ENCODE measurements around the gene RNF157.
A peak's percentile ranks its signal among the peaks of the same experiment; 100 is the strongest.

RNF157 gene

GRCh38 chr17:76173474-76173873 is 66.8 kb downstream of the RNF157 start:
- no peaks in the 10 kb centered on the region for H3K27me3 ChIP-seq (ENCODE audit: insufficient read depth, low read length, poor library complexity)
- H4K8ac ChIP-seq (ENCODE audit: low read depth, low read length) = no peak overlapping the region
- no peak overlapping the region for H2BK15ac ChIP-seq (replicated peaks; ENCODE audit: low read depth)
- no peak overlapping the region for H4K5ac ChIP-seq (ENCODE audit: low read length)
- H3K9ac ChIP-seq (ENCODE audit: low read length) = no peak overlapping the region
- no peaks in the 10 kb centered on the region for H3K79me1 ChIP-seq (ENCODE audit: low read length)
- H2AK5ac ChIP-seq (ENCODE audit: low read length) = no peak overlapping the region
- H2BK5ac ChIP-seq (ENCODE audit: low read length) = no peak overlapping the region
- H3K4me1 ChIP-seq (ENCODE audit: control insufficient read depth, low read depth, low read length) = no peaks in the 10 kb centered on the region
- H3K27ac ChIP-seq (ENCODE audit: low read depth, low read length) = no peak overlapping the region
- H3K4ac ChIP-seq (ENCODE audit: low read depth, low read length) = no peak overlapping the region
- no peaks in the 10 kb centered on the region for H3K36me3 ChIP-seq (ENCODE audit: control insufficient read depth, insufficient read depth, low read length)
- H3K4me3 ChIP-seq (ENCODE audit: low read length) = no peak overlapping the region
- no peak overlapping the region for H2BK120ac ChIP-seq (ENCODE audit: low read depth, low read length)
- no peak overlapping the region for H3K18ac ChIP-seq (ENCODE audit: low read length)
- H3K79me2 ChIP-seq (ENCODE audit: control insufficient read depth, insufficient read depth, low read length) = no peaks in the 10 kb centered on the region
- DNase-seq = no peak
- H3K23ac ChIP-seq (ENCODE audit: low read length) = no peak overlapping the region
- no CpG with 5 or more reads among the region's 11 CpGs for WGBS (ENCODE audit: extremely low coverage, insufficient coverage, low lambda C conversion rate)
- H3K4me2 ChIP-seq (ENCODE audit: low read length) = no peak overlapping the region
- no peak overlapping the region for H3K56ac ChIP-seq (ENCODE audit: low read length)

DNA sequence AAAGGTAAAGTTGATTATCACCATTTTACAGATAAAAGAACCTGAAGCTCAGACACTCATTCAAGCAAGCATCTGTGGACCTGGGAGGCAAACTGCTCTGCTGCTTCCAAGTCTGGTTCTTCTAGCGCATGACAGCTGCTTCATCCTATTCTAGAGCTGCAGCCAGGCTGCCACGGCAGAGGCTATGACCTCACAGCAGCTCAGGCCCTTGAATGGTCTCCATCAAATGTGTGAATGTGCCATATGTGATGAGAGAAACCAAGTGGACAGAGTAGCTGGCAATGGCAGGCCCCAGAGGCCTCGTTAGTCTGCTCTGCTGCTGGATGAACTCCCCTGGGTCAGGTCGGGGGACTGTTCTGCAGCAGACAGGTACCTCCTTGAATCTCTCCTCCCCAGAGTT is 68.6 kb downstream of the RNF157 start:
- no peak overlapping the region for H3K23ac ChIP-seq (ENCODE audit: low read length)
- no peak overlapping the region for H3K4me2 ChIP-seq (ENCODE audit: low read length)
- no peaks in the 10 kb centered on the region for H3K79me1 ChIP-seq (ENCODE audit: low read length)
- no peak overlapping the region for H3K18ac ChIP-seq (ENCODE audit: low read length)
- H3K27ac ChIP-seq (ENCODE audit: low read depth, low read length) = no peak overlapping the region
- no peaks in the 10 kb centered on the region for H3K4me1 ChIP-seq (ENCODE audit: control insufficient read depth, low read depth, low read length)
- no peak overlapping the region for H3K4me3 ChIP-seq (ENCODE audit: low read length)
- no peak overlapping the region for H2BK5ac ChIP-seq (ENCODE audit: low read length)
- H3K4ac ChIP-seq (ENCODE audit: low read depth, low read length) = no peak overlapping the region
- H4K8ac ChIP-seq (ENCODE audit: low read depth, low read length) = no peak overlapping the region
- no peak overlapping the region for H2BK15ac ChIP-seq (replicated peaks; ENCODE audit: low read depth)
- no peaks in the 10 kb centered on the region for H3K36me3 ChIP-seq (ENCODE audit: control insufficient read depth, insufficient read depth, low read length)
- DNase-seq = no peak
- no peak overlapping the region for H2AK5ac ChIP-seq (ENCODE audit: low read length)
- H3K56ac ChIP-seq (ENCODE audit: low read length) = no peak overlapping the region
- H4K5ac ChIP-seq (ENCODE audit: low read length) = no peak overlapping the region
- H2BK120ac ChIP-seq (ENCODE audit: low read depth, low read length) = no peak overlapping the region
- no peaks in the 10 kb centered on the region for H3K27me3 ChIP-seq (ENCODE audit: insufficient read depth, low read length, poor library complexity)
- no peak overlapping the region for H3K9ac ChIP-seq (ENCODE audit: low read length)
- WGBS (ENCODE audit: extremely low coverage, insufficient coverage, low lambda C conversion rate) = no CpG with 5 or more reads among the region's 4 CpGs
- H3K79me2 ChIP-seq (ENCODE audit: control insufficient read depth, insufficient read depth, low read length) = no peaks in the 10 kb centered on the region

GRCh38 chr17:76170114-76170513 is 70.2 kb downstream of the RNF157 start:
- no CpG with 5 or more reads among the region's 1 CpG for WGBS (ENCODE audit: extremely low coverage, insufficient coverage, low lambda C conversion rate)
- no peaks in the 10 kb centered on the region for H3K79me1 ChIP-seq (ENCODE audit: low read length)
- no peak for DNase-seq

DNA sequence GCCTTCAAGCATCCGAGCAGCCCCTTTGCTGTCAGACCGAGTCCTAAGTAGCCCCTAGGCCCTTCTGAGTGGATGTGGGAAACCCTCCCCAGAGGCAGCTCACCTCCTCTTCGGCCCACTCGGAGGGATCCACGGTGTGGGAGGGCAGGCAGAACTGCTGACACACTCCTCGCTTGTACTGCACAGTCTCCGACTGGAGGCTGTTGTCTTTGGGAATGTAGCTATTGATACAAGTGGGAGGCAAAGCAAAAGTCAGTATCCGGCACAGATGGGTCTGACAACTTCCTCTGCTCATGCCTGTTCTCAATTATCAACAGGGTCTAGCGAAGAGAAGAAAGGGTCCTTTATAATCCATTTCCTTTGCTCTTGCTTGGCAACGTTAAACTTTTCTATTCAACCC is 73.4 kb downstream of the RNF157 start:
- no peaks in the 10 kb centered on the region for H3K4me1 ChIP-seq (ENCODE audit: control insufficient read depth, low read depth, low read length)
- H3K79me1 ChIP-seq (ENCODE audit: low read length) = no peaks in the 10 kb centered on the region
- no peaks in the 10 kb centered on the region for H3K79me2 ChIP-seq (ENCODE audit: control insufficient read depth, insufficient read depth, low read length)
- no peaks in the 10 kb centered on the region for H3K36me3 ChIP-seq (ENCODE audit: control insufficient read depth, insufficient read depth, low read length)
- H3K23ac ChIP-seq (ENCODE audit: low read length) = no peak overlapping the region
- H3K27me3 ChIP-seq (ENCODE audit: insufficient read depth, low read length, poor library complexity) = no peaks in the 10 kb centered on the region
- H3K9ac ChIP-seq (ENCODE audit: low read length) = no peak overlapping the region
- no peak for DNase-seq
- no peak overlapping the region for H3K27ac ChIP-seq (ENCODE audit: low read depth, low read length)
- no peak overlapping the region for H4K5ac ChIP-seq (ENCODE audit: low read length)
- H2BK5ac ChIP-seq (ENCODE audit: low read length) = no peak overlapping the region
- no peak overlapping the region for H2AK5ac ChIP-seq (ENCODE audit: low read length)
- H3K56ac ChIP-seq (ENCODE audit: low read length) = no peak overlapping the region
- H2BK120ac ChIP-seq (ENCODE audit: low read depth, low read length) = no peak overlapping the region
- H3K4me3 ChIP-seq (ENCODE audit: low read length) = no peak overlapping the region
- H3K4me2 ChIP-seq (ENCODE audit: low read length) = no peak overlapping the region
- no peak overlapping the region for H2BK15ac ChIP-seq (replicated peaks; ENCODE audit: low read depth)
- H3K18ac ChIP-seq (ENCODE audit: low read length) = no peak overlapping the region
- no peak overlapping the region for H3K4ac ChIP-seq (ENCODE audit: low read depth, low read length)
- H4K8ac ChIP-seq (ENCODE audit: low read depth, low read length) = no peak overlapping the region
- no CpG with 5 or more reads among the region's 10 CpGs for WGBS (ENCODE audit: extremely low coverage, insufficient coverage, low lambda C conversion rate)

More at GRCh38 chr17:76170114-76170513, 70.2 kb downstream of the RNF157 start:
- no peaks in the 10 kb centered on the region for H3K79me2 ChIP-seq (ENCODE audit: control insufficient read depth, insufficient read depth, low read length)
- H2BK5ac ChIP-seq (ENCODE audit: low read length) = no peak overlapping the region
- no peak overlapping the region for H3K4me3 ChIP-seq (ENCODE audit: low read length)
- no peak overlapping the region for H2BK15ac ChIP-seq (replicated peaks; ENCODE audit: low read depth)
- no peak overlapping the region for H3K23ac ChIP-seq (ENCODE audit: low read length)
- H3K4me2 ChIP-seq (ENCODE audit: low read length) = no peak overlapping the region
- H3K27ac ChIP-seq (ENCODE audit: low read depth, low read length) = no peak overlapping the region
- H3K9ac ChIP-seq (ENCODE audit: low read length) = no peak overlapping the region
- no peak overlapping the region for H4K8ac ChIP-seq (ENCODE audit: low read depth, low read length)
- H3K36me3 ChIP-seq (ENCODE audit: control insufficient read depth, insufficient read depth, low read length) = no peaks in the 10 kb centered on the region
- H3K4me1 ChIP-seq (ENCODE audit: control insufficient read depth, low read depth, low read length) = no peaks in the 10 kb centered on the region
- H4K5ac ChIP-seq (ENCODE audit: low read length) = no peak overlapping the region
- H3K4ac ChIP-seq (ENCODE audit: low read depth, low read length) = no peak overlapping the region
- no peak overlapping the region for H3K56ac ChIP-seq (ENCODE audit: low read length)
- H3K18ac ChIP-seq (ENCODE audit: low read length) = no peak overlapping the region
- no peaks in the 10 kb centered on the region for H3K27me3 ChIP-seq (ENCODE audit: insufficient read depth, low read length, poor library complexity)
- no peak overlapping the region for H2BK120ac ChIP-seq (ENCODE audit: low read depth, low read length)
- H2AK5ac ChIP-seq (ENCODE audit: low read length) = no peak overlapping the region

DNA sequence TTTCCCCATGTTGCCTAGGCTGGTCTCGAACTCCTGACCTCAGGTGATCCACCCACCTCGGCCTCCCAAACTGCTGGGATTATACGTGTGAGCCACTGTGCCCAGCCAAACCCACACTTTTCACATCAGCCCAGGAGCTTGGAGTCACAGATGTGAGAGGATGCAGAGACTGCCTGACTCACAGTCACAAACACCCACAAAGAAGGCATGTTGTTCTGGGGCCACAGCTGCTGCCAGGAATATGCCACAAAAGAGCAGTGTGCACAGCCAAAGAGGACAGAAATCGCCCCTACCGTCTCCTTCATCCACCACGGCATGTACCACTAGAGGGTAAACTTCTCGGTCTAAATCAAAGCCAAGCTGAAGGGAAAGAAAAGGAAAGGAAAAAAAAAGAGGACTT is 74.1 kb downstream of the RNF157 start:
- H3K4ac ChIP-seq (ENCODE audit: low read depth, low read length) = no peak overlapping the region
- no peak overlapping the region for H2BK15ac ChIP-seq (replicated peaks; ENCODE audit: low read depth)
- H4K5ac ChIP-seq (ENCODE audit: low read length) = no peak overlapping the region
- no peaks in the 10 kb centered on the region for H3K4me1 ChIP-seq (ENCODE audit: control insufficient read depth, low read depth, low read length)
- H3K36me3 ChIP-seq (ENCODE audit: control insufficient read depth, insufficient read depth, low read length) = no peaks in the 10 kb centered on the region
- H3K27ac ChIP-seq (ENCODE audit: low read depth, low read length) = no peak overlapping the region
- H3K4me3 ChIP-seq (ENCODE audit: low read length) = no peak overlapping the region
- no peak overlapping the region for H3K56ac ChIP-seq (ENCODE audit: low read length)
- H3K79me1 ChIP-seq (ENCODE audit: low read length) = no peaks in the 10 kb centered on the region
- no peak overlapping the region for H3K4me2 ChIP-seq (ENCODE audit: low read length)
- no peak overlapping the region for H2BK120ac ChIP-seq (ENCODE audit: low read depth, low read length)
- no CpG with 5 or more reads among the region's 7 CpGs for WGBS (ENCODE audit: extremely low coverage, insufficient coverage, low lambda C conversion rate)
- no peak overlapping the region for H2BK5ac ChIP-seq (ENCODE audit: low read length)
- H3K27me3 ChIP-seq (ENCODE audit: insufficient read depth, low read length, poor library complexity) = no peaks in the 10 kb centered on the region
- H2AK5ac ChIP-seq (ENCODE audit: low read length) = no peak overlapping the region
- H4K8ac ChIP-seq (ENCODE audit: low read depth, low read length) = no peak overlapping the region
- H3K79me2 ChIP-seq (ENCODE audit: control insufficient read depth, insufficient read depth, low read length) = no peaks in the 10 kb centered on the region
- no peak overlapping the region for H3K23ac ChIP-seq (ENCODE audit: low read length)
- DNase-seq = no peak
- no peak overlapping the region for H3K18ac ChIP-seq (ENCODE audit: low read length)
- no peak overlapping the region for H3K9ac ChIP-seq (ENCODE audit: low read length)

DNA sequence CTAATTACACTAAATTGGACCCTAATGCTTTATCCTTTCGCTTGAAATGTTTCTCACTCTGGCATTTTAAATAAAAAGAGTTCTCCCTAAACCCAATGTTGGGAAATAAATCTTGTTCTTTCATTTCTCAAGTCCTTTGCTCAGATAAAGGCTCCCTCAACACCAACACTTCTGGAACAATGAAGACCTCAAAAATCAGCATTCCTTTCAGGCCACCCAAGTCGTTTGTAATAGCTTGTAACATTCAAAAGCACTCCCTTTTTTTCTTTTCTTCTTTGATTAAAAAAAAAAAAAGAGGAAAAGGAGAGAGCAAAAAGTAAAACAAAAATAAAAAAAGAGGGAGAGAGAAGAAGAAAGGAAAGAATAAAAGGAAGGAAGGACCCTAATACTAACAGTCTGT is 76.0 kb downstream of the RNF157 start:
- no peak overlapping the region for H4K5ac ChIP-seq (ENCODE audit: low read length)
- no peaks in the 10 kb centered on the region for H3K4me1 ChIP-seq (ENCODE audit: control insufficient read depth, low read depth, low read length)
- H3K23ac ChIP-seq (ENCODE audit: low read length) = no peak overlapping the region
- no peak overlapping the region for H3K9ac ChIP-seq (ENCODE audit: low read length)
- H3K56ac ChIP-seq (ENCODE audit: low read length) = no peak overlapping the region
- no peaks in the 10 kb centered on the region for H3K79me2 ChIP-seq (ENCODE audit: control insufficient read depth, insufficient read depth, low read length)
- no CpG with 5 or more reads among the region's 2 CpGs for WGBS (ENCODE audit: extremely low coverage, insufficient coverage, low lambda C conversion rate)
- H2BK15ac ChIP-seq (replicated peaks; ENCODE audit: low read depth) = no peak overlapping the region
- H3K4me2 ChIP-seq (ENCODE audit: low read length) = no peak overlapping the region
- no peaks in the 10 kb centered on the region for H3K27me3 ChIP-seq (ENCODE audit: insufficient read depth, low read length, poor library complexity)
- no peaks in the 10 kb centered on the region for H3K79me1 ChIP-seq (ENCODE audit: low read length)
- no peak overlapping the region for H2BK5ac ChIP-seq (ENCODE audit: low read length)
- no peak overlapping the region for H4K8ac ChIP-seq (ENCODE audit: low read depth, low read length)
- no peak overlapping the region for H3K4ac ChIP-seq (ENCODE audit: low read depth, low read length)
- H2BK120ac ChIP-seq (ENCODE audit: low read depth, low read length) = no peak overlapping the region
- peak; percentile 10 for DNase-seq
- no peak overlapping the region for H3K4me3 ChIP-seq (ENCODE audit: low read length)
- H3K18ac ChIP-seq (ENCODE audit: low read length) = no peak overlapping the region
- H3K36me3 ChIP-seq (ENCODE audit: control insufficient read depth, insufficient read depth, low read length) = no peaks in the 10 kb centered on the region
- no peak overlapping the region for H2AK5ac ChIP-seq (ENCODE audit: low read length)
- H3K27ac ChIP-seq (ENCODE audit: low read depth, low read length) = no peak overlapping the region
